ENCODE measurements around the gene LRRC49.
A peak's percentile ranks its signal among the peaks of the same experiment; 100 is the strongest.
"Not testable (repeated sequence)": the region's sequence is repeated elsewhere in the genome, so short reads cannot be mapped to it uniquely, and the experiment has no call there.

The LRRC49 gene

DNA sequence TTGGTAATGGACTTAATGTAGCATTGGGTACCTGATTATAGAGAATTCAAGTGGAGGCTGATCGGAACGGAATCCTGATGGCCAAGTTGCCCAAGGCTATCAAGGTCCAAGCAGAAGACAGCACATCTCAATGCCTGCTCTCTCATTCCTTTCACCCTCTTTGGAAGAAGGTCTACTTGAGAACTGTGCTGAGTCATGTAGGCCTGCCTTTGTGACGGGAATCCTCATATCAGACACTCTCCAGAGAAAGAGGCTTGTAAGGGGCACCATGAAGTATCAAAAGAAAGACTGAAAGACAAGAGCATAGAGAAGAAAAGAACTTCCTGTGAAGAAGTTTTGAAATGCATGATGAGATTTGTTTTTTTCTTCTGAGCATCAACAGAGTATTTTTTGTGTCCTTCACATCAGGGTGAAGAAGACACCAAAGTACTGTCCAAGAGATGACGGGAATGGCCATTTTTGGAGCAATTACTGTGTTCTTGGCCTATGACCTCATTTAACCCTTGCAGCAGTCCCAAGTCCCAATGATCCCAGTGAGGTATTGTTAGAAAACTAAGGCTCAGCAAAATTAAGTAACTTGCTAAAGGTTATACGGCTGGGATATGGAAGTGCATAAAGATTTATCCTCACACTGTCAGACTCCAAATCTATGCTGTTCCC is 25.5 kb upstream of the LRRC49 start:
- DNase-seq (ENCODE audit: low spot score) = peak; percentile 25

DNA sequence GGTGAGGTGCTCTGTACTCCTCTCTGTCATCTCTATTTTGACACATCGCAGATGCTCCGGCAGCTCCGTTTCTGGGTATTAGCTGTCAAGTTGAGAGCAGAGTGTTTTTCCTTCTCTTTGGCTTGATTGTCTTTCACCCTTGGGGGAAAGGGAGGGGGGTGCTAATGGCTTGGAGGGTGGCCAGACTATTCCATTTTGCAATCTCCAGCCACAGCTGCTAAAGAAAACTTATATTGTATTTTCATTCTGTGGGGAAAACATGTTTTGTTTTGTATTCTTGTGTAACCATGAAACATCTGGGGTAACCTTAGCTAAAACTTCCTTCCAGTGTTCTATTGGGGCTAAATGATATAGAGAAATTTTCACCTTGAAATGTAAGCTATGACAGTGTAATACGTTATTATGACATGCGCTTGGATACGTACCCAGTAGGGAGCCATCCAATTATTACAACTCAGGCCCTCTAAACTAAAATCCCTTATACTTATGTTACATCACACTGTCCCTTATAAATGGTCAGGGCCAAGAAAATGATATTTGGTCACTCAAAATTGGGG is 24.6 kb upstream of the LRRC49 start:
- DNase-seq (ENCODE audit: low spot score) = peak; percentile 58

DNA sequence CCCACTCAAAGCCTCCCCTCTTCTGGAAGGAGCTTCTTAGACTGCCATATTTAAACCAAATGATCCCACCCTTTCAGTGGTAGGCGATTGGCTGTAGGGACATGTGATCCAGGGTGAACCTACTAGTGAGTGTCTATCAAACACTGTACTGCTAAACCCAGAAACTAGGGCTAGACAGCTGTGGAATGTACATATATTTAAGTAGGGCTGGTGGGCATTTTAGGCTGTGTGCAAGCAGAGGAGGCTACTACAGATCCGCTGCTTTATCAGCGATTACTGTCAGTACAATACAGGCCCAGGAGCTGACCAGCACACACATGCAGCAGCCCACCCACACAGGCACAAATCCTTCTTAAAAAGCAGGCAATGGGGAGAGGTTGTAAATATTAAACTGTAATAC is 23.3 kb upstream of the LRRC49 start:
- DNase-seq (ENCODE audit: low spot score) = peak; percentile 50

DNA sequence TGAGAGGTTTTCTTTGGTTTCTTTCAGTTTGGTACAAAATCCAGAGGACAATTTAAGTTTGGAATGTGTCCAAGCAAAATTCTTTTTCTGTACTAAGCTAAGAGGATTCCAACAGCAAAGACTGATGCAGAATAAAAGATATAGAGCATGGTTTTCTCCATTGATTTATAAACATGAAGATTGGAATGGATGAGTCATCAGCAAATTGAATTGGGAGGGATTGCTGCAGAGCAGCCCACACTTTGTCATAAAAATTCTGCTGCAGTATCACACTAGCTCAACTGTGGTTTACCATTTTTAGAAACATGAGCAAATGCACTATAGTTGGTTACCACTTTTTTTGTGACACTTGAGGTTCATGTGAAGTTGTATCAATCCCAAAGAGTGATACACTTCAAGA is 22.6 kb upstream of the LRRC49 start:
- DNase-seq (ENCODE audit: low spot score) = peak; percentile 45

DNA sequence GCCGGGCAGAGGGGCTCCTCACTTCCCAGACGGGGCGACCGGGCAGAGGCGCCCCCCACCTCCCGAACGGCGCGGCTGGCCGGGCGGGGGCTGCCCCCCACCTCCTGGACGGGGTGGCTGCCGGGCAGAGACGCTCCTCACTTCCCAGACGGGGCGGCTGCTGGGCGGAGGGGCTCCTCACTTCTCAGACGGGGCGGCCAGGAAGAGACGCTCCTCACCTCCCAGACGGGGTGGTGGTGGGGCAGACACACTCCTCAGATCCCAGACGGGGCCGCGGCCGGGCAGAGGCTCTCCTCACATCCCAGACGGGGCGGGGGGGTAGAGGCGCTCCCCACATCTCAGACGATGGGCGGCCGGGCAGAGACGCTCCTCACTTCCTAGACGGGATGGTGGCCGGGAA is 21.1 kb upstream of the LRRC49 start:
- DNase-seq (ENCODE audit: low spot score) = not testable (repeated sequence)

DNA sequence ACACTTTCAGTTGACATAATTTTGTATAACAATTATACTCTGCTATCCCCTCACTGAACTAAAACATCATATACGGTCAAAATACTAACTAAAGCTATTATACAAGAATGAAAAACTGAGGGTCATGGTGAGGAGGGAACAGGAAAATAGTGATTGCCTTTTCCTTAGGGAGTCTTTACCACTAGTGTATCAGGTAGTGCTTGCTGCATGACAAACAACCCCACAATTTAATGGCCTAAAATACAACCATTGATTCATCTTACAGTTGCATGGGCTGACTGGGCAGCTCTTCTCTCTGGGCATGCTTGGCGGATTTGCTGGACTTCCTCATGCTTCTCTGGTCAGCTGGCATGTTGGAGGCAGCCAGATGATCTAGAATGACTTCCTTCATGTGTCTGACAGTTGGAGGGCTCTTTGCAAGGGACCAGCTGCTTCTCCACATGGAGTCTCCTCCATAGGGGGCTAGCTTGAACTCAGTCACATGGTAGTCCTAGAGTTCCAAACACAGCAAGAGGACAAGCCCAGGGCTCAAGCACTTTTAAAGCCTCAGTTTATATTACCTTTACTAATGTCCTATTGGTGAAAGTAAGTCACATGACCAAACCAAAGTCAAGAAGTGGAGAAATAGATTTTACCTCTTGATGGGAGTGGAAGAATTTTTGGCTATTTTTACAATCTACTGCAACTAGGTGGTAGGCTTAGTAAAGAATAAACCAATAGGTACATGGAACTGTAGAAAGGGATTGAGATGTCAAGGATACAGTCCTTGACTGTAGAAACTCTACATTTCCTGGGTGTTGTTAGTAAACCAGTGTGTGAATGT is 19.2 kb upstream of the LRRC49 start:
- DNase-seq (ENCODE audit: low spot score) = no peak

DNA sequence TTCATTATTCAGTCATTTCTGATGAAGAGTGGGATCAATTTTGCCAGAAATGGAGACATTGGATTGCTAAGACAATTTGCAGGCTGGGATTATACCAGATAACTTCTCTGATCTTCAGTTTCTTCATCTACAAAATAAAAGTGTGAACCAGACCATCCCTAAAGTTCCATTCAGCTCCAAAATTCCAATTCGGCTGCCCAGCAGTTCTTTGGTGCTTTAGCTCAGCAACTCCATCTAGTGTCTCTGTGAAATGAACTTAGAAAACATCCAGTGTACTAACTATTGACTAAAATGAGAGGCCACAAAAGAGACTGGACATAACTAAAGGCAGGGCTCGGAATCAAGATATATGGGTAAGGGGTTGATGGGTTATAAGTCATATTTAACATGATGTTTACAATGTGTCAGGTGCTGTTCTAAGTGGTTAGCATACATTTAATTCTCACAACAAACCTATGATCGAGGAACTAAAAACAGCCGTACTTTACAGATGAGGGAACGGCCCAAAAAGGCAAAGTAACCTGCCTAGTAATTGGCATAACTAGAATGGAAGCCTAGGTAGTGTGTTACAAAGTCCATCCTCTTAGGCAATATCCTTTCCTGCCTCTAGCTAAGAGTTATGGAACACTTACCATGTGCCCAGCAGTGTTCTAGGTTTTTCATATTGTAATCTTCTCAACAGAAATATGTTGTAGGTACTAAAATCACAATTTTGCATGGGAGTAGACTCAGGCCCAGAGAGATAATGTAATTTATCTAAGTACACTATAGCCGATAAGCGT is 17.4 kb upstream of the LRRC49 start:
- DNase-seq (ENCODE audit: low spot score) = peak; percentile 90

DNA sequence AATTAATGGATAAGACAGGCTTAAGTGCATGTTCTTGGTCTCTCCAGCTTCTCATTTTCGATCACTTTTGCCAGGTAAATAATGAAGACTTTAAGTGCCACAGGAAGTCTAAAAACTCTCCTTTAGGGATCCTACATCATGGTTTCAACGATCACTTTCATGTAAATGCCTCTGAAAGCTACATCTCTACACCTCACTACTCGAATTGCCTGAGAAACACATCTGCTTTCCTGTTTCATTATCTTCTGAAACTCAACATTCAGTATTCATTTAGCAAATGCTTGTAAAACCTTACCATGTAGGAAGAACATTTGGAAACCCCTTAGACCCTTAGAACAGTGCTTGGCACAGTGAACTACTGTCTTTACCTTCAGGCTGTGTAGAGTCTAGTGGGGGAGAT is 16.6 kb upstream of the LRRC49 start:
- no peak for DNase-seq (ENCODE audit: low spot score)

DNA sequence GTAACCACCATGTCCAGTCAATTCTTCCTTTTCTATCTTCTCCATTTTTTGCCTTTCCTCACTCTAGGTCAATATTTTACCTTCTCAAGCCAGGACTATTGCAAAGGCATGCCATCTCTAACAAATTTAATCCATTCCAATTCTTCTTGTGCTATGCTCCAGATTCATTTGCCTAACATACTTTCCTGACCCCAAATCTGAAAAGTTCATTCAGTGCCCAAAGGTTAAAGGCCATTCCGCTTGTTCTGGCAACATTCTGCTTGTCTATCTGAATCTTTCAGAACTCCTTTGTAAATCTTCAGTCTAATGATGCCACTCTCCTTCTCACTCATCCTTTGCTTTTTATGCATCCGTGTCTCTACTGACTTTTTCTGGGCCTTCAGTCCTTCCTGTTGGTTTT is 15.9 kb upstream of the LRRC49 start:
- DNase-seq (ENCODE audit: low spot score) = no peak

DNA sequence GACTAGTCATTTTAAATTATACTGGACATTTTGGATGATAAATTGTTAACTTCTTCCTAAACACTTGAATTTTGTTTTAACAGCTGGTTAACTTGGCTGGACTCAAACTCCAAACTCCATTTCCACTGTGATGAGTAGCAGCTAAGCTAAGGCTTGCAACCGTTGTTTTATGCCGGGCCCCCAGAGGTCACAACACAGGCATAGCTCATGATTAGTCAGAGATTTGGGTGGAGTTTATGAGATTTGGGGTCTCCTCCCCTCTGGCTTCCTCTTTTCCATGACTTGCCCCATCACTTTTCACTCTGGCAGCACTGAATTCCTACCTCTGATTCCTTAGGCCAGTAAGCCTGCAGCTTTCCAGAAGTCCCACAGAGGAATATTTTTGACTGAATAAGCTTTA is 13.2 kb upstream of the LRRC49 start:
- DNase-seq (ENCODE audit: low spot score) = no peak

DNA sequence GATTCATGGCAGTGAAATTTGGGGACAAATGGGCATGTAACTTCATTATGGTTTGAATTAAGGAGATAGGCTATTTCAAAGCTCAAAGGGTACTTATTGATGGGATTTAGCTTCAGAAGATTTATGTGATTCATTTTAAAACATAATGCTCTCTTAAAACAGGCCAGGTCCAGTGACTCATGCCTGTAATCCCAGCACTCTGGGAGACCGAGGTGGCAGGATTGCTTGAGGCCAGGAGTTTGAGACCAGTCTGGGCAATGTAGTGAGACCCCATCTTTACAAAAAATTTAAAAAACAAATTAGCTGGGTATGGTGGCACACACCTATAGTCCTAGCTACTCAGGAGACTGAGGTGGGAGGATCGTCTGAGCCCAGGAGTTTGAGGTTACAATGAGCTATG is 11.8 kb upstream of the LRRC49 start:
- no peak for DNase-seq (ENCODE audit: low spot score)

DNA sequence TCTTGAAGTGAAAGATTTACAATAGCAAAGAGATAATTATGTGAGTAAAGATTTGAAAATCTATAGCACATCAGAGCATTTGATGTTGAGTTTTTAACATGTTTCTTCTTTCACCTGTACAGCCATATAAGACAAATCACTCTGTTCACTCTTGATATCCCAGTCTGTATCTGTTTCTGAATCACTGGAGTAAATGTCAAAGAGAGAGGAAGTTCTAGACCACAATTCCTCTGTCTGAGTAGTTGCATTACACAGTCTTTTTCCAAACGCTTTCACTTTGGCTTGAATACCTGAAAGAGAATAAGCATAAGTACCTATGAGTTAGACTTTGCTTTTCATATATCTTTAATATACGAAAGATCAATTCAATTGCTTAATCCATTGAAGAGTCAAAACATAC is 10.3 kb upstream of the LRRC49 start:
- no peak for DNase-seq (ENCODE audit: low spot score)

DNA sequence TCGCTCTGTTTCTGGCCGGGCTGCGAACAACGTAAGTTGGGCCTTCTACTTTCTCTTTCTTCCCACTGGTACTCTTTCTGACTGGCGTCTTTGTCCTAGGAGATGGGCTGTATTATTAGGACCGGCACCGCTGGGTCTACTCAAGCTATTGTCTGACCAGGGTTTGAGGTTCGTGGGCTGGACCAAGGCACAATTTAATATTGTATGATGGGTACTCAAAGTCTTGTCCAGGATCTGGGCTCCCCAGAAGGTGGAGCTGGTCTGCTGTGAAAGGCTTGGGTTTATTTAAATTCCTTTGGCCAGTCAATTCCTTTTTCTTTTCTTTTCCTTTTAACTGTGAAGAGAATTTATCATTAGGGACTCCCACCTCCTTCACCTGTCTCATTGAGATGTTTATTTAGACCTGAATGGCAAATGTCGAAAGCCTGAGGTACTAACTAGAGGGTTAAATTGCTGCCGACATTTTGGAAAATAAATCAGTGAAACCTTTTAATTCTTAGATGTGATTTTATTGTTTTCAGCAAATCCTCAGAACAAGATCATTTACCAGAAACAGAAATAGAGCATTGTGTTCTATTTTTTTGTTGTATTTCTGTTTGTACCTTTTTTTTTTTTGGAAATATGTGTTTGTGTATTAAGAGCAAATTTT is 410 bp downstream of the LRRC49 start:
- DNase-seq (ENCODE audit: low spot score) = peak; percentile 77

DNA sequence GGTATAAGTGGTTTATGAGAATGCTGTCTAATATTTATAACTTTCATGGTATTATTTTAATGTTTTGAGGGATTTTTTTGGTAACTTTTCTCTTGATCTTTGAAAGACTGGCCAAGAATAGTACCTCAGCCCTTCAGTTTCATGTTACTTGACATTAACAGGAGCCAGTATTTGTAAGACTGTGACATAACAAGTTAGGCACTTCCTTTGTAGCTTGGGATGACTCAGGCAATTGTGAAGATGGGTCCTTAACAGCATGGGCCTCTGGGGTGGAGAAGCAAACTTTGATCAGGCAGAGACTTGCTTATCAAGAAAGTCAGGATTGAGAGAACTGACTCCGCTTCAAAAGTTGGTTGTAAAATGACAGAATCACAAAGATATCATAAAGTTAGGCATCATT is 9.5 kb downstream of the LRRC49 start:
- DNase-seq (ENCODE audit: low spot score) = no peak

DNA sequence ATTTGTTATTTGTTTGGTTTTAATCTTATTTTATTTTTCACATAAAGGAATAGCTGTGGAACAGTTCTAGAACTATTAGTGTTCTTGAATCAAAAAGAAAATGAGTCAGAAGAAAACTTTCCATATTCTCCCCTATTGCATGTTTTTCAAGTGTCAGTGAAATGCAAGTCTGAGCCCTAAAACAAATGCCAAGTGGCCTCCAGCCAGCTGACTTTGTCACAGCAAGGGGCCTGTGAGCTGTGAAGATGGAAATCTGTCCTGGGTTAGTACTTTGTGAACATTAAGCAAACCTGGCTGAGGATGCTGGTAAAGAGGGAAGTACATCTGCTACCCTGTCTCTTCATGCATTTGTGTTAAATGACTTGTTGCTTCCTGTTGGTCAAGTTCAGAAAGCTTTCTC is 14.2 kb downstream of the LRRC49 start:
- DNase-seq (ENCODE audit: low spot score) = no peak

DNA sequence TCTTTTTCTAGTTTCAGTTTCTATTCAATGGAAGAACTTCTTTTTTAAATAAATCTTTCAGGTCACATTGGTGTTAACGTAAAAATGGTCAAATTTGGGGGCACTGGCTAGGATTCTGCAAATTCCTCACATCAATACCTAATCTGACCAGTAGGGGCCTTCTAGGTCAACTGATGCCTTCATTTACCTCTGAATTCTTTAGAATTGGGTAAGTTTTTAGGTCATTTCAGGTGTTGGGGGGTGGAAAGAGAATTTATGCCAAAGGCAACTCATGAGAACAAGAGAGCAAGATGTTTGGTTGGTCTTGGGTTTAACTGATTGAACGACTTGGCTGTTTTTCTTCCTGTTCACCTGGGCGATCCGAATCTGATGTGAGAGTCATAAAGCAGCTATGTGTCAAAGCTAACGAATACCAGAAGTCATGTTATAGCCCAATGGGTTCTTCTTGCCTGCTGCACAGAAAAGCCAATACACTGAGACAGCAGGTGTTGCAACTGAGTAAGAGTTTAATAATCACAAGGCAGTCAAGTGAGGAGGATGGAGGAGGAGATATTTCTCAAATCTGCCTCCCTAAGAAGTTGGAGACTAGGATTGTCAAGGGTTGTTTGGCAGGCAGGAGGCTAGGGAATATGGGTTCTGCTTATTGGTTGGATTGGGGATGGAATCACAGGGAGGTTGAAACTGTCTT is 15.3 kb downstream of the LRRC49 start:
- no peak for DNase-seq (ENCODE audit: low spot score)

DNA sequence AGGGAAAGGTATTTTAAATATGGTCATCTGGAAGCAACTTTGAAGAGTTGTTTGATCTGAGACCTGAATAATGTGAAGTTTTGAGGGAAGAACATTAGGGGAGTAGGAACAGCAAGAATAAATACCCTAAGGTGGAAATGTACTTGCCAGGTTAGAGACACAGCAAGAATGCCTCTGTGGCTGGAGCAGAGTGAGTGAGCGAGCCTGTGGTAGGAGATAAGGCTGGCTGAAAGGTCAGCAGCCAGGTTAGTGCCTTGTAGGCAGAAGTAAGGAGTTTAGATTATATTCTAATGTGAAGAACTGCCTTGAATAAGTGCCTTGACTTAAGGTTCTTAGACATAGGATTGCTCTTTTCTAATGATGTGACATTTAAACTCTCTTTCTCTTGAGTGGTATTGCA is 18.3 kb downstream of the LRRC49 start:
- DNase-seq (ENCODE audit: low spot score) = no peak

DNA sequence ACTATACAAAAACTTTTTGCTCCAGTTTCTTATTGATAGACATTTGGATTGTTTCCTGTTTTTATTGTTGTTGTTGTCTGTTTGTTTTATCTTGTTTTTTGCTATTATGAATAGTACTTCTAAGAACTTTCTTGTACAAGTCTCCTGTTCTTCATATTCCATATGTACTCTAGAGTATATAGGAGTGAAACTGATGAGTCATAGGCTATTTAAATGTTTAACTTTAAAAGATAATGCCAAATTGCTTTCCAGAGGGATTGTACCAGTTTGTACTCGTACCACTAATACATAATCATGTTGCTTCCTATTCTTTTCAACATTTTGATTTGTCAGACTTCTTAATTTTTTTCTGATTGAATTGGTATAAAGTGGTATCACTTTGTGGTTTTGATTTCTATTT is 19.6 kb downstream of the LRRC49 start:
- DNase-seq (ENCODE audit: low spot score) = no peak

DNA sequence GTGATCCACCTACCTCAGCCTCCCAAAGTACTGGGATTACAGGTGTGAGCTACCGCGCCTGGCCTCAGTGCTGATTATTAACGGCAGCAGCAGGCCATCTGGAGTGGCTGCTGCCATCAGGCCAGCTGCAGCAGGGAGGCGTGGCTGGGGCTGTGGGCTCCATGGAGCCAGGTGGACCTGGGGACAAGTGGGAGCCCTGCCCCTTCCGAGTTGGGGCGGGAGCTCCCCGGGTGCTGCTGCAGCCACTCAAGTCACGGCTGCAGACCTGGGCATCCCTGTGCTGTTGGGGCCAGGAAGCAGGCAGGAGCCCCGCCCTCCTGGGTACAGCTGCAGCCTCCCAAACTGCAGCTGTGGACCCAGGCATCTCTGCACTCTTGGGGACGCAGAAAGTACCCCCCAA is 23.9 kb downstream of the LRRC49 start:
- no peak for DNase-seq (ENCODE audit: low spot score)

DNA sequence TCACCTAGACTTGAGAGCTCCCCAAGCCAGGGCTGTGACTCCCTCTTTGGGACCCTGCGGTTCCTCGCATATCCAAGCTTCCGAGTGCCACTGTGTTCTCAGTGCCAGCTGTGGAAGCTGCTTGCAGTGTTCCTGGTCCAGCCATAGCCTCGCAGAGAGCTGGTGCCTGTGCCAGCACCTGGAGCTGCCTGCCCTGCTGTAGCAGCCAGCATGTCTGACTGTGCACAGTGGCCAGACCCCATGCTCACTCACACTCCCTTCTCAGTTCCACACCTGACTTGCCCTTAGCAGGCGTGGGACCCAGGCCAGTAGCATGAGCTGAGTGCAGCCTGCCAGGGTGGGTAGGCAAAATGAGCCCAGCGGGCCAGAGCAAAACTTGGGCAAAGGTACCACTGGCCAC is 25.3 kb downstream of the LRRC49 start:
- DNase-seq (ENCODE audit: low spot score) = no peak

DNA sequence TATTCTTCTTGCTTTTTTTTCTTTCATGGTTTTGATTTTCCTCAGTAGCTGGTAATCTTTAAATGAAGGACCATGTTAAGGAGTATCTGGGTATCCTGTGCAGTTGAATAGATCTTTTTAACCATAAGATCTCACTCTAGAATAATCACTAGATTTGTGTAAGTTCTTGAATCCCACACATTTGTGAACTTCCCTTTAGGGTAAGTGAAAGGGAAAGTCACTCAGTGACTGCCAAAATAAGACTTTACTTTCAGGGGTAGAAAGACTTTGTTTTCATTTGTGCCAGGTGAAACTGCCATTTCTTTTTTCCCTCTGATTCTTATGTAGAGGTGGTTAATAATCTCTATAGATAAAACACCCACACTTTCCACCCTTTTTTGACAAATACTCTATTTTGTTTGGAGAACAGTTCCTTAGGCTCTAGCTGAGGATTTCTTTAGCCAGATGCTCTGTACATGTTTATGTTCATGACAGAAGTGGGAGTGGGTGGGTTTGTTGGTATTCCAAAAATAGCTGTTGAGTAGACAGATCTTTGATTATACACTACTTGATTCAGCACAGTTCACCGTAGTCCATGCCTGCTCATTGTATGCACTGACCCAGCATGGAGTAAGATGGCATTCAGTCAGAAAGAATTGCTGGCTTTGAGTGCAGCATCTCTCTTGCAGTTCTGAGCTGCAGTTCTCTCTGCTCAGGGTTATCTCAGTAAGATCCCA is 28.5 kb downstream of the LRRC49 start:
- DNase-seq (ENCODE audit: low spot score) = no peak

Measured in pons (tissue), 1 donor.